ENCODE results near the gene ZNF335. TPM values are rescaled to one million over a fixed set of nuclear protein-coding genes. Genes with fewer than 3 reads are reported as not detected.

ZNF335 gene
- total RNA-seq, 1 donor from 2014 or later, result 31.6 TPM

DNA sequence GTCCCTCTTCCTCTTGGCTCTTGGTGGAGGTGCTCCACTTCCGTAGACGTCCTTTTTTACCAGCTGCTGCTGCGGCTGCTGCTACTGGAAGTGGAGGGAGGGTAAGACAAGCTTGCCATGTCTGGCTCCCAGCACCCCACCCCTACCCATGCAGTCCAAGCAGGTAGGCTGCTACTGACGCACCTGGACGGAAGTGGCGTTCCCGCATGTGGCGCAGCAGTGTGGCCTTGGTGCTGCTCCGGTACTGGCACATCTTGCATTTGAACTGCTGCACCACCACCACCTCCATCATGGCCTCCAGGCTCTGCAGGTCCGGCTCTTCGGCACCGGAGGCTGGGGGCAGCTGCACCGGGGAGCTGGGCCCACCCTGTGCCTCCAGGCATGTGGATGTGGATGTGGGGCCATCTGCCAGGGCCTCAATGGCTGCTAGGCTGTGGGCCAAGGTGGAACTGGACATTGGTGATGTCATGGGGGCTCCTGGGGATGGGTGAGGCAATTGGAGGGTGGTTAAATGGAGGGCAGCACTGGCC lies 4.4 kb downstream of the ZNF335 start:
- no peaks in the 10 kb centered on the region for H3K9me3 Mint-ChIP-seq
- peaks cover 16% of the 10 kb centered on the region for H3K4me1 Mint-ChIP-seq
- DNase-seq (ENCODE audit: low spot score in 2 of 2, unreplicated experiment in 2 of 2), result no peak
- no peak for TF ChIP-seq CTCF (IDR thresholded peaks at IDR 0.05; ENCODE audit: unreplicated experiment)
- peaks cover 10% of the 10 kb centered on the region for H3K36me3 Mint-ChIP-seq
- no peak overlapping the region for H3K27ac Mint-ChIP-seq
- no peaks in the 10 kb centered on the region for H3K27me3 Mint-ChIP-seq (ENCODE audit: low read depth)
- H3K4me3 Mint-ChIP-seq, result no peak overlapping the region

GRCh38 chr20:45965169-45966002 lies 6.6 kb downstream of the ZNF335 start:
- TF ChIP-seq CTCF (IDR thresholded peaks at IDR 0.05; ENCODE audit: unreplicated experiment), result no peak

DNA sequence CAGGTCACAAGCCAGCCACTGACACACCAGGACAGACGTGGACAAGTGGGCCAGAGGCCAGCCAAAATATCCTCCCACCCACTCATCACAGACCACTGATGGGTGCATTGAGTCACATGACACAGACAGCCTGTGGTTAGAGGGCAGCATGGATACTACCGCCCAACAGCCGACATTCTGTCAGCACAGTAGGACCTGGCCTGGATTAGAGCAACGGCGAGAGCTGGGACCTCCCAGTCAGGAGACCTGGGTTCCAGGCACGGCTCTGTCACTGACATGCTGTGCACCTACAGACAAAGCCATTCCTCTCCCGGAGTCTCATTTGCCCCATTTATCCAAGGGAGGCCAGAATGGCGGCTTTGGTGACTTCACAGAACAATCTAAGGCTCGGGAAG lies 8.0 kb downstream of the ZNF335 start:
- H3K27ac Mint-ChIP-seq, result no peak overlapping the region
- H3K9me3 Mint-ChIP-seq, result no peaks in the 10 kb centered on the region
- TF ChIP-seq CTCF (IDR thresholded peaks at IDR 0.05; ENCODE audit: unreplicated experiment), result no peak
- peaks cover 25% of the 10 kb centered on the region for H3K36me3 Mint-ChIP-seq
- no peaks in the 10 kb centered on the region for H3K27me3 Mint-ChIP-seq (ENCODE audit: low read depth)
- no peak for DNase-seq (ENCODE audit: low spot score in 2 of 2, unreplicated experiment in 2 of 2)
- no peak overlapping the region for H3K4me3 Mint-ChIP-seq
- no peaks in the 10 kb centered on the region for H3K4me1 Mint-ChIP-seq

More at GRCh38 chr20:45965169-45966002, 6.6 kb downstream of the ZNF335 start:
- H3K27me3 Mint-ChIP-seq (ENCODE audit: low read depth), result no peaks in the 10 kb centered on the region
- H3K4me3 Mint-ChIP-seq, result no peak overlapping the region
- H3K36me3 Mint-ChIP-seq, result peaks cover 13% of the 10 kb centered on the region
- no peaks in the 10 kb centered on the region for H3K9me3 Mint-ChIP-seq
- no peak overlapping the region for H3K27ac Mint-ChIP-seq
- no peak for DNase-seq (ENCODE audit: low spot score in 2 of 2, unreplicated experiment in 2 of 2)
- H3K4me1 Mint-ChIP-seq, result peaks cover 6% of the 10 kb centered on the region

- Mint-ChIP-seq H3K4me3 (no peak overlapping the region), H3K36me3 (peaks cover 32% of the 10 kb centered on the region)
Observed at GRCh38 chr20:45963059-45964005, 8.7 kb downstream of the ZNF335 start.

More at GRCh38 chr20:45963059-45964005, 8.7 kb downstream of the ZNF335 start:
- H3K27ac Mint-ChIP-seq, result no peak overlapping the region
- no peaks in the 10 kb centered on the region for H3K27me3 Mint-ChIP-seq (ENCODE audit: low read depth)
- no peak for DNase-seq (ENCODE audit: low spot score in 2 of 2, unreplicated experiment in 2 of 2)
- no peaks in the 10 kb centered on the region for H3K4me1 Mint-ChIP-seq
- no peak for TF ChIP-seq CTCF (IDR thresholded peaks at IDR 0.05; ENCODE audit: unreplicated experiment)
- peaks cover 4% of the 10 kb centered on the region for H3K9me3 Mint-ChIP-seq

All from mesothelial cell of epicardium (in vitro differentiated cells).